ENCODE data around the gene RASSF4.

The RASSF4 gene

DNA sequence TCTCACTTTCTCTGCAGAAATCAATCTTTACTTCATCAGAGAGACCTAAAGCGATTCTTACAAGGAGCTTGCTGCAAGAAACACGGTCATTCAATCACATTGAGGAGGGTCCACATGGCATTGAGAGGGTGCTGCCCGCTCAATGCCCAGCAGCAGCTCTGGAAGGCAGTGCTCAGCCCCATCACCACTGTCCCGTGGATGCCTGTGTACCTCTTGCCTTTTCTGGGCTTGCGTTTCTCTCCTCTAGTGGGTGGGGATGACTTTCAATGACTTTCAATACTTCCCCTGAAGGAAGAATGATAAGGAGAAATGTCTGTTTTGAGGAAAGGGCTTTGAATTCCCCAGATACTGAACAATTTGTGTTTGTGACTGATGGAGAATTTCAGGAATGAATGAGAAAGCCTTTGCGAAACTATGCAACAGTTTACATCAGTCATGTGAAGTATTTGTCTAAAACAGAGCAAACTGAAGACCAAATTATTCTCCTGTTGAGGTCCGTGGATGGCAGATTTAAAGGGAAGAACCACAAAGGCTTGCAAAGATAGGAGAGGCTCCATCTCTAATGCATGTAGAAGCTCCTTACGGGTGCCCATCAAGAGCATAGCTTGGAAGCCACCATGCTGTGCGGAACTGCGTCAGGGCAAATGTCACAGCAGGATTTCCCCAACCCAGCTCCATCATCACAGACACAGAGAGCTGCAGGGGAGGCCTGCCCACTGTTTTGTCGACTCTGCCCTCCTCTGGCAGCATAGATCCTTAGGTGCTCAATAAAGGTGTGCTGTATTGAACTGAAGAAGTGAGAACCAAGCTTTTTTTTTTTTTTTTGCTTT, 34.5 kb downstream of the RASSF4 start:
- Histone ChIP-seq H3K27ac (replicated peaks) (no peak overlapping the region), H3K4me3 (replicated peaks; ENCODE audit: insufficient read depth, low read length) (no peak overlapping the region), H3K27me3 (ENCODE audit: insufficient read depth, poor library complexity, severe bottlenecking) (no peaks in the 10 kb centered on the region)
- DNase-seq (ENCODE audit: low read depth in 1 of 2, low spot score in 1 of 2), result no peak
- TF ChIP-seq, protein P1, sequence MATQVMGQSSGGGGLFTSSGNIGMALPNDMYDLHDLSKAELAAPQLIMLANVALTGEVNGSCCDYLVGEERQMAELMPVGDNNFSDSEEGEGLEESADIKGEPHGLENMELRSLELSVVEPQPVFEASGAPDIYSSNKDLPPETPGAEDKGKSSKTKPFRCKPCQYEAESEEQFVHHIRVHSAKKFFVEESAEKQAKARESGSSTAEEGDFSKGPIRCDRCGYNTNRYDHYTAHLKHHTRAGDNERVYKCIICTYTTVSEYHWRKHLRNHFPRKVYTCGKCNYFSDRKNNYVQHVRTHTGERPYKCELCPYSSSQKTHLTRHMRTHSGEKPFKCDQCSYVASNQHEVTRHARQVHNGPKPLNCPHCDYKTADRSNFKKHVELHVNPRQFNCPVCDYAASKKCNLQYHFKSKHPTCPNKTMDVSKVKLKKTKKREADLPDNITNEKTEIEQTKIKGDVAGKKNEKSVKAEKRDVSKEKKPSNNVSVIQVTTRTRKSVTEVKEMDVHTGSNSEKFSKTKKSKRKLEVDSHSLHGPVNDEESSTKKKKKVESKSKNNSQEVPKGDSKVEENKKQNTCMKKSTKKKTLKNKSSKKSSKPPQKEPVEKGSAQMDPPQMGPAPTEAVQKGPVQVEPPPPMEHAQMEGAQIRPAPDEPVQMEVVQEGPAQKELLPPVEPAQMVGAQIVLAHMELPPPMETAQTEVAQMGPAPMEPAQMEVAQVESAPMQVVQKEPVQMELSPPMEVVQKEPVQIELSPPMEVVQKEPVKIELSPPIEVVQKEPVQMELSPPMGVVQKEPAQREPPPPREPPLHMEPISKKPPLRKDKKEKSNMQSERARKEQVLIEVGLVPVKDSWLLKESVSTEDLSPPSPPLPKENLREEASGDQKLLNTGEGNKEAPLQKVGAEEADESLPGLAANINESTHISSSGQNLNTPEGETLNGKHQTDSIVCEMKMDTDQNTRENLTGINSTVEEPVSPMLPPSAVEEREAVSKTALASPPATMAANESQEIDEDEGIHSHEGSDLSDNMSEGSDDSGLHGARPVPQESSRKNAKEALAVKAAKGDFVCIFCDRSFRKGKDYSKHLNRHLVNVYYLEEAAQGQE (IDR thresholded peaks at IDR 0.05; ENCODE audit: insufficient replicate concordance, low read depth), result no peak
- no peak for TF ChIP-seq POLR2AphosphoS5 (IDR thresholded peaks at IDR 0.05; ENCODE audit: low read depth)
- TF ChIP-seq GABPA (IDR thresholded peaks at IDR 0.05; ENCODE audit: low read depth), result no peak

DNA sequence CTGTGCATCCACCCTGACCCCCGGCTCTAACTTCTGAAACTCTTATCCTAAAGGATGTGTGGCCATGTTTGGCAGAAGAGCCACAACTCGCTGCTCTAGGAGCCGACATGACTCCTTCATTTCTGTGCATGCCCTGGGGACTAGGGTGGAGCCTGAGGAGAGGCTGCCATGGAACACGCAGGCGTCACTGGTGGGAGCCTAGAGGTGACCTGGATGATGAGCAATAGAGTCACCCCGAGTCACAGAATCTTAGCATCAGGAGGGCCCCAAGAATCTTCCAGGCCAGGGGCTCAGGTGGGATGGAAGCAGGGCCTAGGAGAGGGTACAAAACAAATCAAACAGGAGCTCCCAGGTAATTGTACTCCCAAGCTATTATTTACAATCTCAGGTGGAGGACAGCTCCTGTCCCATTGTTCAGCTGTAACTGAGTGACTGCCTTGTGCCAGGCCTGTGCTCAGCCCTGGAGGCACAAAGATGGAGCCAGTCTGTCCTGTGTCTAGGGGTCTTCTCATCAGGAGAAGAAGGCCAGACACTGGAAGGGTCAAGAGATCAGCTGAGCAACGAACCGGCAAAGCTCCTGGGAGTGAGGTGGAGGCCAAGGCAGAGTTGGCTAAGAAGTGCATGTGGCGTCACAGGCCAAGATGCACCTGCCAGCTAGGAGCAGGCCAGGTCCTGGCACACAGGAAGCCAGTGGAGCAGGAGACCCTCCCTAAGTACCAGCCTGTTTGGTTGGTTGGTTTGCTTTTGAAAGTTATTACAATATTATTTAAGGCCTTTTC, 35.3 kb downstream of the RASSF4 start:
- Histone ChIP-seq H3K27me3 (ENCODE audit: insufficient read depth, poor library complexity, severe bottlenecking) (no peaks in the 10 kb centered on the region), H3K27ac (replicated peaks) (peak overlapping the region; percentile 11), H3K4me3 (replicated peaks; ENCODE audit: insufficient read depth, low read length) (no peak overlapping the region)
- no peak for DNase-seq (ENCODE audit: low read depth in 1 of 2, low spot score in 1 of 2)
- TF ChIP-seq POLR2AphosphoS5 (IDR thresholded peaks at IDR 0.05; ENCODE audit: low read depth), result 0 out of 2 replicates have a peak, but pooled peaks have one; percentile 26
- TF ChIP-seq GABPA (IDR thresholded peaks at IDR 0.05; ENCODE audit: low read depth), result no peak

DNA sequence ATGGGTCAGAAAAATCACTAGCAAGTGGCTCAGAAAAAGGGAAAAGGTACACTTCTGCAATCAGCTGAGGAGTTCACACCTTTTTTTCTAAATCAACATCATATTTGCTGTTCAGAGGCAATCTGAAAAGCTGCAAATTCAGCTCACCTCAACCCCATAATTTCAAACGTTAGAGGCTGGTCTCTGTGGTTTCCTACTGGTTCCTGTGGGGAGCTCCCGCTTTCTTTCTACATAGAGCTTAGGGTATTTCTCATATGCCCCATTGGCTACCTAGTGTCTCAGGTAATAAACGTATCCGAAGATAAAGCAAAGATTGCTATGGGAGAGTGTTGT, 35.9 kb downstream of the RASSF4 start:
- TF ChIP-seq GABPA (IDR thresholded peaks at IDR 0.05; ENCODE audit: low read depth) (no peak), SPI1 (IDR thresholded peaks at IDR 0.05; ENCODE audit: borderline replicate concordance, low read depth) (no peak)
- Histone ChIP-seq H3K4me3 (replicated peaks; ENCODE audit: insufficient read depth, low read length) (no peak overlapping the region), H3K27me3 (ENCODE audit: insufficient read depth, poor library complexity, severe bottlenecking) (no peaks in the 10 kb centered on the region), H3K27ac (replicated peaks) (peak overlapping the region; percentile 11)
- peak in 1 of 2 experiments; percentile 42 for DNase-seq (ENCODE audit: low read depth in 1 of 2, low spot score in 1 of 2)

DNA sequence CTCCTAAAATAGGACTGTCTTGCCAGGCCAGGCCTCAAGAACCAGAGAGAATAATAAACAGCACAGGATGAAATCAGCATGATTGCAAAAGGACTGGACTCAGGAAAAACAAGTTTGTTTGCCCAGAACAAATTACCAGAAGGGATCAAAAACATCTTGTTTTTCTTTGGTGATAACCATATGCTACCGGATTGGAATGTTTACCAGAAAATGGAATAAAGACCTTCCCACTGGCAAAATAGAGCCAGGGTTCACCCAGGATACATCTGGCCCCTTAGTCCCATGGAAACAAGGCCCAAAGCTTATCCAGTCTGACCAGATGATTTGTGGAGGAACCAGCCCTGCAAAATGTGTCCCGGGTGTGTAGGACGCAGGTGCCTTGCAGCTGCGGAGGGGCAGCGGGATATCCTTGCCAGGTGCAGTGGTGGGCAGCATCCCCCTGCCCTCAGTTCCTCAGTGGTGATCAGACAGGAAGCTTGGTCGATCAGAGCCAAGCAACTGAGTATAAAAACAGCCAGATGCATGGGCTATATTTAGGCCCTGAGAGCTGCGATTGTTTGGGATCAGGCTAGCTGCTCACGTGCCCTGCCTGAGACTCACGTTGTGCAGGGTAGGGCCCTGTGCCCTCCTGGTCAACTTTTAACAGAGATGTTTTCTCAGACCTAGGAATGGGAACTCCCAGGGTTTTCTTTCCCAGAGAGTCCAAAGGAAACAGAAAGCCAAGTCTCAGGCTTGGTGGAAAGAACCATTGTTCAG, 36.5 kb downstream of the RASSF4 start:
- Histone ChIP-seq H3K4me3 (replicated peaks; ENCODE audit: insufficient read depth, low read length) (no peak overlapping the region), H3K27me3 (ENCODE audit: insufficient read depth, poor library complexity, severe bottlenecking) (no peaks in the 10 kb centered on the region), H3K27ac (replicated peaks) (peak overlapping the region; percentile 11)
- no peak for DNase-seq (ENCODE audit: low read depth in 1 of 2, low spot score in 1 of 2)
- peak; percentile 39; the same call in 1 of the 2 replicates for TF ChIP-seq POLR2AphosphoS5 (IDR thresholded peaks at IDR 0.05; ENCODE audit: low read depth)
- TF ChIP-seq, protein P1 (IDR thresholded peaks at IDR 0.05; ENCODE audit: insufficient replicate concordance, low read depth), result no peak

DNA sequence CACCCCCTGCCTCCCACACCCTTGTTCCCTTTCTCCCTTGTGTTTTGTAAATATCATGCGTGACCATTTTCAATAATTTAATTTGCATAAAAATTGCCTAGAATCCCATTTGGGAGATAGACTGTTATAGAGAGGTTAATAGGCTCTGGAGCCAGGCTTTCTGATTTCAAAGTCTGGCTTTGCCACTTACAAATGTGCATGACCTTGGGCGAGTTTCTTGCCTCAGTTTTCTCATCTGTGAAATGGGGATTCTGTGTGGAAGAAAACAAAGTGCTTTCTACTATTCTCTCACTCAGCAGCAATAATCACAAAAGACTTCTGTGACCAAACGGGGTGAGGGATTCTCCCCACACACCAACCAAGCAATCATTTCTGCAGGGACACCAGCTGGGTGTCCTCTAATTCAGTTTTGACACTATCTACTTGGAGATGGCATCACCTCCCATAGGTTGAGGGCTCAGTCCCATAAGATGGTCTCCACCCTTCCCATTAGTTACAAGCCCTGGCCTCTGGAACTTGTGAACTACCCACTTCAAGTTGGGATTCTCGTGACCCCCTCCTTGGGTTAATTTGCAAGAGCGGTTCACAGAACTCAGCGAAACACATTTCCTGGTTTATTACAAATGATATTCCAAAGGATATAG, 37.6 kb downstream of the RASSF4 start:
- TF ChIP-seq GABPA (IDR thresholded peaks at IDR 0.05; ENCODE audit: low read depth), result no peak
- TF ChIP-seq POLR2AphosphoS5 (IDR thresholded peaks at IDR 0.05; ENCODE audit: low read depth), result no peak
- TF ChIP-seq, protein P2, sequence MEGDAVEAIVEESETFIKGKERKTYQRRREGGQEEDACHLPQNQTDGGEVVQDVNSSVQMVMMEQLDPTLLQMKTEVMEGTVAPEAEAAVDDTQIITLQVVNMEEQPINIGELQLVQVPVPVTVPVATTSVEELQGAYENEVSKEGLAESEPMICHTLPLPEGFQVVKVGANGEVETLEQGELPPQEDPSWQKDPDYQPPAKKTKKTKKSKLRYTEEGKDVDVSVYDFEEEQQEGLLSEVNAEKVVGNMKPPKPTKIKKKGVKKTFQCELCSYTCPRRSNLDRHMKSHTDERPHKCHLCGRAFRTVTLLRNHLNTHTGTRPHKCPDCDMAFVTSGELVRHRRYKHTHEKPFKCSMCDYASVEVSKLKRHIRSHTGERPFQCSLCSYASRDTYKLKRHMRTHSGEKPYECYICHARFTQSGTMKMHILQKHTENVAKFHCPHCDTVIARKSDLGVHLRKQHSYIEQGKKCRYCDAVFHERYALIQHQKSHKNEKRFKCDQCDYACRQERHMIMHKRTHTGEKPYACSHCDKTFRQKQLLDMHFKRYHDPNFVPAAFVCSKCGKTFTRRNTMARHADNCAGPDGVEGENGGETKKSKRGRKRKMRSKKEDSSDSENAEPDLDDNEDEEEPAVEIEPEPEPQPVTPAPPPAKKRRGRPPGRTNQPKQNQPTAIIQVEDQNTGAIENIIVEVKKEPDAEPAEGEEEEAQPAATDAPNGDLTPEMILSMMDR (IDR thresholded peaks at IDR 0.05; ENCODE audit: insufficient read depth, low read length), result no peak
- TF ChIP-seq SPI1 (IDR thresholded peaks at IDR 0.05; ENCODE audit: borderline replicate concordance, low read depth), result no peak
- TF ChIP-seq, protein P1 (IDR thresholded peaks at IDR 0.05; ENCODE audit: insufficient replicate concordance, low read depth), result no peak
- no peak for DNase-seq (ENCODE audit: low read depth in 1 of 2, low spot score in 1 of 2)
- H3K27ac ChIP-seq (replicated peaks), result no peak overlapping the region
- H3K27me3 ChIP-seq (ENCODE audit: insufficient read depth, poor library complexity, severe bottlenecking), result no peaks in the 10 kb centered on the region
- no peak overlapping the region for H3K4me3 ChIP-seq (replicated peaks; ENCODE audit: insufficient read depth, low read length)
